GM19025 (cell line): ENCODE measurements around the gene AHR.
"Not testable (repeated sequence)": the region's sequence is repeated elsewhere in the genome, so short reads cannot be mapped to it uniquely, and the experiment has no call there.

Source experiments
- ATAC-seq: cut with Tn5 transposase; IDR thresholded peaks from one replicate; pipeline ENCODE4 v1.9.1; 2021; ENCODE audit warnings: mild to moderate bottlenecking, low read depth, moderate library complexity; ENCODE audit not compliant: unreplicated experiment

AHR gene

GRCh38 chr7:17333221-17333620 is 34.8 kb downstream of the AHR start:
- ATAC-seq = no peak

DNA sequence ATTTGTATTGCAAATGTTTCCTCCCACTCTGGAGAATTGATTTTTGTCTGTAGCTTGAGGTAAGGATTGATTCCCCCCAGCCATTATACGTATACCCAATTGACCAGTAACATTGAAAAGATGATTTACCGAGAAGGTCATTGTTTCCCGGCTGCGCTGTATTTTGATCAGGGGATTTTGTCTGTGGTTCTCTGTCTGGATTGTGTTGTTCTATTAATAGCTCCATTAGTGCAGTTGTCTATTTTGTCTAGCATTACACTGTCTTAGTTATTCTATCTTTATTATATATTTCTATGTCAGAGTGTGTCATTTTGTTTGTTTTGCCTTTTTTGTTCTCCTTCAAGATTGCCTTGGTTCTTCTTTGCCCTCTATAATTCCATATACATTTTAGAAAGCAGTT is 37.7 kb downstream of the AHR start:
- ATAC-seq = no peak

DNA sequence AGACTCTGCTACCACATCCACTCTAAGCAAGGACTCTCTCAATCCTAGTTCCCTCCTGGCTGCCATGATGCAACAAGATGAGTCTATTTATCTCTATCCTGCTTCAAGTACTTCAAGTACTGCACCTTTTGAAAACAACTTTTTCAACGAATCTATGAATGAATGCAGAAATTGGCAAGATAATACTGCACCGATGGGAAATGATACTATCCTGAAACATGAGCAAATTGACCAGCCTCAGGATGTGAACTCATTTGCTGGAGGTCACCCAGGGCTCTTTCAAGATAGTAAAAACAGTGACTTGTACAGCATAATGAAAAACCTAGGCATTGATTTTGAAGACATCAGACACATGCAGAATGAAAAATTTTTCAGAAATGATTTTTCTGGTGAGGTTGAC is 40.7 kb downstream of the AHR start:
- ATAC-seq = no peak

DNA sequence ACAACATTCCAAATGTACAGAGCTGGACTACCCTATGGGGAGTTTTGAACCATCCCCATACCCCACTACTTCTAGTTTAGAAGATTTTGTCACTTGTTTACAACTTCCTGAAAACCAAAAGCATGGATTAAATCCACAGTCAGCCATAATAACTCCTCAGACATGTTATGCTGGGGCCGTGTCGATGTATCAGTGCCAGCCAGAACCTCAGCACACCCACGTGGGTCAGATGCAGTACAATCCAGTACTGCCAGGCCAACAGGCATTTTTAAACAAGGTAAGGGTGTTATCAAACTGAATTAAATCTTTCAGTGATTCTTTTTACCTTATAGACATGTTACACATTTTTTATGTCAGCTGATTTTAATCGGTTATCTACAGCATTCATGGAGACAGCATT is 41.5 kb downstream of the AHR start:
- ATAC-seq = no peak

GRCh38 chr7:17340655-17341054 is 42.2 kb downstream of the AHR start:
- no peak for ATAC-seq

- ATAC-seq = no peak
Measured at GRCh38 chr7:17342756-17343155, 44.3 kb downstream of the AHR start.

DNA sequence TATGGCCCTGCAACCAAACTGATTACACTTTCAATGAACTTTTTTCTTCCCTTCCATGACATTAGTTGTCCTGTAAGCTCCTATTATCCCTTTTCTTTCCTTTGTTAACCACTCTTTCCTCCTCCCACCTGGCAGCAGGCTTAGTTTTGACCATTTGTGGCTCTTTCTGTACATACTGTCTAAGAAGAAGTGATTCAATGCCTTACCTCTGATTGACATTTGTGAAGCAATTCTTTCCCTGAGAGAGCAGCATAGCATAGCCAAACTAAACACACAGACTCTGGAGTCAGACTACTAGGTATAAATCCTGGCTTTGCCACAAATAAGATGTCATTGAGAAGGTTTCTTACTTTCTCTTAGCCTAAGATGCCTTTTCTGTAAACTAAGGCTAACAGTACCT is 48.9 kb downstream of the AHR start:
- no peak for ATAC-seq

DNA sequence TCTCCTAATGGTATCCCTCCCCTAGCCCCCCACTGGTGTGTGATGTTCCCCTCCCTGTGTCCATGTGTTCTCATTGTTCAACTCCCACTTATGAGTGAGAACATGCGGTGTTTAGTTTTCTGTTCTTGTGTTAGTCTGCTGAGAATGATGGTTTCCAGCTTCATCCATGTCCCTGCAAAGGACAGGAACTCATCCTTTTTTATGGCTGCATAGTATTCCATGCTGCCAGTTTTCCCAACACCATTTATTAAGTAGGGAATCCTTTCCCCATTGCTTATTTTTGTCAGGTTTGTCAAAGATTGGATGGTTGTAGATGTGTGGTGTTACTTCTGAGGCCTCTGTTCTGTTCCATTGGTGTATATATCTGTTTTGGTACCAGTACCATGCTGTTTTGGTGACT is 50.5 kb downstream of the AHR start:
- ATAC-seq = not testable (repeated sequence)

DNA sequence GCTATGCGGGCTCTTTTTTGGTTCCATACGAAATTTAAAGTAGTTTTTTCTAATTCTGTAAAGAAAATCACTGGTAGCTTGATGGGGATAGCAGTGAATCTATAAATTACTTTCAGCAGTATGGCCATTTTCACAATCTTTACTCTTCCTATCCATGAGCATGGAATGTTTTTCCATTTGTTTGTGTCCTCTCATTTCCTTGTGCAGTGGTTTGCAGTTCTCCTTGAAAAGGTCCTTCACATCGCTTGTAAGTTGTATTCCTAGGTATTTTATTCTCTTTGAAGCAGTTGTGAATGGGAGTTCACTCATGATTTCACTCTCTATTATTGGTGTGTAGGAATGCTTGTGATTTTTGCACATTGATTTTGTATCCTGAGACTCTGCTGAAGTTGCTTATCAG is 51.9 kb downstream of the AHR start:
- ATAC-seq = not testable (repeated sequence)

GRCh38 chr7:17353650-17354419 is 55.4 kb downstream of the AHR start:
- ATAC-seq = not testable (repeated sequence)

DNA sequence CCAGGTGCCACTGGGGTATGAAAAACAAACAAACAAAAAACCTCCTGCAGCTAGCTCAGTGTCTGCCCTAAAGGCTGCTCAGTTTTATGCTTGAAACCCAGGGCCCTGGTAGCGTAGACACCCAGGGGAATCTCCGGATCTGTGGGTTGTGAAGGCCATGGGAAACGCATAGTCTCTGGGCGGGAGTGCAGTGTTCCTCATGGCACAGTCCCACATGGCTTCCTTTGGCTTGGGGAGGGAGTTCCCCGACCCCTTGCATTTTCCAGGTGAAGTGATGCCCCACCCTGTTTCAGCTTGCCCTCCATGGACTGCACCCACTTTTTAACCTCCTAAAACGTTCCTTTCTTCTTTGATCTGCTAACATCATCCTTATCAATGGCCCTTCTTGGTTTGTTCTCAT is 56.0 kb downstream of the AHR start:
- ATAC-seq = no peak

DNA sequence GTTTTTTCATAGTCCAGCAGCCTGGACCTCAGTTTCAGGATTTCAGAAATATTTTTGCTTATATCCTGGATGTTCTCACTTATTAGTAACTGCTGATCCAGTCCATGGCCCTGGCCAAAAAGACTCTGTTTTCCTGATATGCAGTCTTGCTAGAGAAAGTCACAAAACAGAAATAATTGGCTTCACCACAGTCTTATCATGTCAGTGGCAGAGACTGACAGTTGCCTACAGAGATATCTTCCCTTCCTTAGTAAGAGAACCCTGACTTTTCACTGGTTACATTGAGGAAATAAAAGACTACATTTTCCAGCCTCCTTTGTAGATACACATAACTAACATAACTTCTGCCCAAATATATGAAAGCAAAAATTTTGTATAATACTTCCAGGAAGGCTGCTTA is 56.6 kb downstream of the AHR start:
- ATAC-seq = no peak

DNA sequence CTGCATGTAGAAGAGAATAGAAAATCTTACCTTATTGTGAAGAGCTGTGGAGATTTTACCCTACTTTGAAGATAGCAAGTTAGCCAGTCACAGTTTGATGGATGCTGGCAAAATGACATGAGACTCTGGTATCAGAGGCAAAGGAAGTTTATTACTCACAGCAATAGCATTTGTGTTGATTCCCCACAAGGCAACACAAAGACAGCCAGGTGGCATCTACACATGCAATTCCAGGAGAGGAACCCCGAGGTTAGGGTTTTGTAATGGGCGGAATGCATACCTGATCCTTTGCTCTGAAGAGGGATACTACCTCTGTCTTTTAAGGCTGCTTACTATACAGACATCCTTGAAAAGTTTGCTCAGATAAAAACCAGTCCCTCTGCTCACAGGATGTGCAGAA is 59.5 kb downstream of the AHR start:
- ATAC-seq = no peak

GRCh38 chr7:17359610-17360009 is 61.2 kb downstream of the AHR start:
- no peak for ATAC-seq

DNA sequence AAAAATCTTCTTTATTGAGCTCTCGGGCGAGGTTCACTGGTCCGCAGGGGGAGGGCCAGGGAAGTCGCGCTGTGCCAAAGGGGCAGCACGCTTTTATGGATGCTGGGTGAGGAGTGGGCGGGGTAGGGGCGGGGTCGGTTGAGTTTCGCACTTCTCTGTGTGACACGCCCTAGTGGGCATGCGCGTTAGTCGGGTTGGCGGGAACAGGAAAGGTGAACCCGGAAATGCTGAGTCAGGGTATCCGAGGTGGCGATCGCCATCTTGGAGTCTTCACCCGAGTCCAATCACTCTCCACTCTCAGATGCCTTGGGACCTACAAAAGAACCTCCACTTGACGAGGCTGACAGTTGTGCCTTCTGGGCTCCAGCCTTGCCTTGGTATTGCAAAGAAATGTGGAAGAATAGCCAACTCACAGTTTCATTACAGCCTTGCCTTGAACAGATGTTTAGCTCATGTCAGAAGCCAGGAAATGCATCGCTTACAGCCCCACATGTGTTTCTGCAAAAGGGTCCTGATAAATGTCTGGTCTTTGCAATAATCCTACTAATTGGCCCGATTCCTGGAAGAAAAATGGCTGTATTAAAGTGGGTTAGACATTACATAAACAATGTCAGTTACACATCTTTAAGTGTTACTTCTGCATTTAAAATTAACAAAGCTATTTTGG is 64.1 kb downstream of the AHR start:
- no peak for ATAC-seq

DNA sequence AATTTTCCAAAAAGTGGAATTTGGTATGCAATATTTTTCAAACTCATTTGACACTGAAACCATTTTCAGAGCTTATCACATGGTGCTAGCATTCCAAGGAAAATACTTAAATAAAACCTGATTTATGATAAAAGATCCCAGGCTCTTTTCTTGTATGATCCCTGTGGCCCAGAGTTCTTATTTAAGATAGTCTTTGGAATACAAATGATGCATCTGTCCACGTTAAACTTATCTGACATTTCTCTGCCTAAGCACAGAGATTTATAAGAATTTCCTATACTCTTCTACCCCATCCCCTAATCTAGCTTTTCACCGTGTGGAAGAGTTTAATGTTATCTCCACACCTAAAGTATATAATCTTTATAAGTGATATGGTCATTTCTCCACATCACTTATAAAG is 66.2 kb downstream of the AHR start:
- ATAC-seq = no peak

DNA sequence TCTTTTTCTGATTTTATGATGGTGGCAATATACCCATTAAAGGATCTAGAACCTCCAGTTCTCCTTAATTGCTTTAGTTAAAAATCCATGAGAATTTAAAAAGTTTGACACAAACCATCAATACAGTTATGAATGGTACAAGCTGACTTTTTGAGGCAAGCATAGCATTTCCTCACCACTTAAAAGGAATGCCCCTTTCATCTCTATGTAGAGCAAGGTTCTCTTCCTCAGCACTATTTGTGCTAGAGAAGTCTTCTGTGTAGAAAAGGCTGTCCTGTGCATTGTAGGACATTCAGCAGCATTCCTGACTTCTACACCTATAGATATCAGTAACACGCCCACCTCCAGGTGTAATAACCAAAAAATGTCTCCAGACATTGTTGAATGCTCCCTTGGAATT is 67.3 kb downstream of the AHR start:
- ATAC-seq = no peak

GRCh38 chr7:17367502-17367901 is 69.0 kb downstream of the AHR start:
- no peak for ATAC-seq

GRCh38 chr7:17368856-17369524 is 70.5 kb downstream of the AHR start:
- no peak for ATAC-seq

- ATAC-seq = no peak
Measured at GRCh38 chr7:17369691-17370426, 71.4 kb downstream of the AHR start.
